ENCODE data around the gene BRWD1.

Gene BRWD1

DNA sequence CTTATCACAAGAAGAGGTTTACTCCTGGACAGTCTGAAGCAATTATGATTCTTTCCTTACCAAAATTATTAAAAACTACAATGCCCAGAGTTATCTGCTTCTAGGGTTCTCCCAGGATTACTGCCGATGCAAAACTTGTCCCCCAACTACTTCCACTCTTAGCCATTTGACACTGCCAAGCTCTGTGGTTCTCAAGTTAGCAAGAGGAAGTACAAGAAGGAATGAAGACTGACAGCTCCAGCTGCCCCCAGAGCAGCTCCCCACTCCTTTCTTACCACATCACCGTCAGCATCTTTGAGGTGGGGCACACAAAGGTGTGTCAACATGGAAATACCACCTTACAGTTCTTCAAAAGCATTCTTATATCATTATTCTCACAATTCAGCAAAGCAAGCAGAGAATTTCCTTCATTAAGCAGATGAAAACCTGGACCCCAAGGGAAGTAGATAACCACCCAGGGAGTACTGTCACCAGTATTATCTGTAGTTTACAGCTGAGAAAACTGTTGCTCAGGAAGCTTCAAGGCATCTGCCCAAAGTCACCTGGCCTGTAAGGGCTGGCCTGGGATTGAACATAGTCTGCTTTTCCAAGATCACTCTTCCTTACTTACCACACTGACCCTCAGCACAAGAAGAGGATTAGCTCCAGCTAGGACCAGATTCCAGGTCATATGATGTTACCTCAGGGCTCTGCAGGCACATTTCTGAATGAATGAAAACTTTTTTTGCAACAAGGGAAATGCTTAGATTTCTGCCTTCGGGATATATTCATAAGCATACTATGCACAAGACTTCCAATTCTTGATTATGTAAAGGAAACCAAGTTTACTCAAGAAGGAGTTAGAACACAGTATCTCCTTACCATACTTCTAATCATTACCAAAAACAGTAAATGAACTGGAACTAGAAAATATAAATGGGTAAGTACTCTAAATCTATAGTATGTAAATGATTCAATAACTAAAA, 139.4 kb downstream of the BRWD1 start:
- Histone ChIP-seq H3K4me1 (ENCODE audit: low read depth, poor library complexity, severe bottlenecking) (no peaks in the 10 kb centered on the region), H3K4me3 (IDR thresholded peaks at IDR 0.05; ENCODE audit: insufficient read depth, low read depth, low read length) (no peak overlapping the region), H3K9ac (no peak overlapping the region), H3K27ac (no peak overlapping the region), H4K20me1 (ENCODE audit: insufficient read depth) (no peaks in the 10 kb centered on the region; the same call in 1 of the 2 replicates), H3K4me2 (no peak overlapping the region), H3K27me3 (ENCODE audit: insufficient read depth, low read depth) (no peaks in the 10 kb centered on the region), H3K36me3 (ENCODE audit: insufficient read depth) (no peaks in the 10 kb centered on the region), H3K79me2 (ENCODE audit: insufficient read depth, low read depth) (peaks cover 3% of the 10 kb centered on the region; the same call in 1 of the 2 replicates), H2AFZ (ENCODE audit: low read depth) (no peak overlapping the region)
- TF ChIP-seq, protein P1, sequence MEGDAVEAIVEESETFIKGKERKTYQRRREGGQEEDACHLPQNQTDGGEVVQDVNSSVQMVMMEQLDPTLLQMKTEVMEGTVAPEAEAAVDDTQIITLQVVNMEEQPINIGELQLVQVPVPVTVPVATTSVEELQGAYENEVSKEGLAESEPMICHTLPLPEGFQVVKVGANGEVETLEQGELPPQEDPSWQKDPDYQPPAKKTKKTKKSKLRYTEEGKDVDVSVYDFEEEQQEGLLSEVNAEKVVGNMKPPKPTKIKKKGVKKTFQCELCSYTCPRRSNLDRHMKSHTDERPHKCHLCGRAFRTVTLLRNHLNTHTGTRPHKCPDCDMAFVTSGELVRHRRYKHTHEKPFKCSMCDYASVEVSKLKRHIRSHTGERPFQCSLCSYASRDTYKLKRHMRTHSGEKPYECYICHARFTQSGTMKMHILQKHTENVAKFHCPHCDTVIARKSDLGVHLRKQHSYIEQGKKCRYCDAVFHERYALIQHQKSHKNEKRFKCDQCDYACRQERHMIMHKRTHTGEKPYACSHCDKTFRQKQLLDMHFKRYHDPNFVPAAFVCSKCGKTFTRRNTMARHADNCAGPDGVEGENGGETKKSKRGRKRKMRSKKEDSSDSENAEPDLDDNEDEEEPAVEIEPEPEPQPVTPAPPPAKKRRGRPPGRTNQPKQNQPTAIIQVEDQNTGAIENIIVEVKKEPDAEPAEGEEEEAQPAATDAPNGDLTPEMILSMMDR (conservative IDR thresholded peaks at IDR 0.05; ENCODE audit: low read depth, low read length), result no peak

DNA sequence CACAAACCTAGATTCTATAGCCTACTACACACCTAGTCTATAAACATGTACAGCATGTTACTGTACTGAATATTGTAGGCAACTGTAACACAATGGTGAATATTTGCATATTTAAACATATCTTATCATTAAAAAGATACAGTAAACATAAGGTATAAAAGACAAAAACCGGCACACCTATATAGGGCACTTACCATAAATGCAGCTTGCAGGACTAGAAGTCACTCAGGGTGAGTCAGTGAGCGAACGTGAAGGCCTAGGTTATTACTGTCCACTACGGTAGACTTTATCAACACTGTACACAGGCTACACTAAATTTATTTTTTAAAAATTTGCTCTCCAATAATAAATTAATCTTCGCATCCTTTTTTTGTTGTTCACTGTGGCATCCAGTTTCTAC, 143.5 kb downstream of the BRWD1 start:
- no peak overlapping the region for H2AFZ ChIP-seq (ENCODE audit: low read depth)
- H3K9ac ChIP-seq, result no peak overlapping the region
- H3K36me3 ChIP-seq (ENCODE audit: insufficient read depth), result no peaks in the 10 kb centered on the region
- no peak overlapping the region for H3K27ac ChIP-seq
- H3K4me3 ChIP-seq (IDR thresholded peaks at IDR 0.05; ENCODE audit: insufficient read depth, low read depth, low read length), result no peak overlapping the region
- H3K4me2 ChIP-seq, result no peak overlapping the region
- no peaks in the 10 kb centered on the region; the same call in 1 of the 2 replicates for H4K20me1 ChIP-seq (ENCODE audit: insufficient read depth)
- H3K79me2 ChIP-seq (ENCODE audit: insufficient read depth, low read depth), result no peaks in the 10 kb centered on the region
- H3K27me3 ChIP-seq (ENCODE audit: insufficient read depth, low read depth), result no peaks in the 10 kb centered on the region
- no peaks in the 10 kb centered on the region for H3K4me1 ChIP-seq (ENCODE audit: low read depth, poor library complexity, severe bottlenecking)
- TF ChIP-seq, protein P1 (conservative IDR thresholded peaks at IDR 0.05; ENCODE audit: low read depth, low read length), result no peak

DNA sequence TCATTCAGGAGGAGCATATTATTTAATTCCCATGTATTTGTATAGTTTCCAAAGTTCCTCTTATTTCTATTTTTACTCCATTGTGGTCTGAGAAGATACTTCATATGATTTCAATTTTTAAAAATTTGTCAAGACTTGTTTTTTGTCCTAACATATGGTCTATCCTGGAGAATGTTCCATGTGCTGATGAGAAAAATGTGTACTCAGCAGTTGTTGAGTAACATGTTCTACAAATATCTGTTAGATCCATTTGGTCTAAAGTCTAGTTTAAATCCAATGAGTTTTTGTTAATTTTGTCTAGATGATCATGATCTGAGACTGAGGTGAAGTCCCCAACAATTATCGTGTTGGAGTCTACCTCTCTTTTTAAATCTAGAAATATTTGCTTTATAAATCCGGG, 144.6 kb downstream of the BRWD1 start:
- Histone ChIP-seq H3K36me3 (ENCODE audit: insufficient read depth) (no peaks in the 10 kb centered on the region), H3K27ac (no peak overlapping the region), H2AFZ (ENCODE audit: low read depth) (no peak overlapping the region), H4K20me1 (ENCODE audit: insufficient read depth) (no peaks in the 10 kb centered on the region), H3K4me3 (IDR thresholded peaks at IDR 0.05; ENCODE audit: insufficient read depth, low read depth, low read length) (no peak overlapping the region), H3K4me1 (ENCODE audit: low read depth, poor library complexity, severe bottlenecking) (no peaks in the 10 kb centered on the region), H3K4me2 (no peak overlapping the region), H3K79me2 (ENCODE audit: insufficient read depth, low read depth) (no peaks in the 10 kb centered on the region), H3K9ac (no peak overlapping the region), H3K27me3 (ENCODE audit: insufficient read depth, low read depth) (no peaks in the 10 kb centered on the region)
- TF ChIP-seq, protein P1 (conservative IDR thresholded peaks at IDR 0.05; ENCODE audit: low read depth, low read length), result no peak

DNA sequence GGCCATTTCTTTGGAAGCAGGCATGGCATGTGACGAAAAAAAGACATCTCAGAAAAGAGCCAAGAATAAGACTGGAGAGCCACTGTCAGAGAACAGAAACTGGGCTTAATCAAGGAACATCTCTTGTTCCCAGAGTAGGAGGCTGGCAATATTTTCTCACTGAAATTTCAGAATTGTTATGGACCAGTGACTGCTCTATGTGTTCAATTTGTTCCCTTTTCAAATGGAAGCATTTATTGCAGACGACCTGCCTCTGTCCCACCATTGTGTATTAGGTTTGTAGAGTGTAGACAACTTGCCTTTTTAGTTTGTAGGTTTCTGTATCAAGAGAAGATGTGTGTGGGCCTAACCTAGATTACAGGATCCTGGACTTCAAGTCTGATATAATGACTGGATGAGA, 148.9 kb downstream of the BRWD1 start:
- Histone ChIP-seq H3K36me3 (ENCODE audit: insufficient read depth) (no peaks in the 10 kb centered on the region), H2AFZ (ENCODE audit: low read depth) (no peak overlapping the region), H3K4me3 (IDR thresholded peaks at IDR 0.05; ENCODE audit: insufficient read depth, low read depth, low read length) (no peak overlapping the region), H4K20me1 (ENCODE audit: insufficient read depth) (no peaks in the 10 kb centered on the region), H3K4me2 (no peak overlapping the region), H3K27me3 (ENCODE audit: insufficient read depth, low read depth) (no peaks in the 10 kb centered on the region), H3K79me2 (ENCODE audit: insufficient read depth, low read depth) (no peaks in the 10 kb centered on the region), H3K9ac (no peak overlapping the region), H3K4me1 (ENCODE audit: low read depth, poor library complexity, severe bottlenecking) (no peaks in the 10 kb centered on the region), H3K27ac (no peak overlapping the region)
- TF ChIP-seq, protein P1 (conservative IDR thresholded peaks at IDR 0.05; ENCODE audit: low read depth, low read length), result no peak

All from KMS-11 (cell line).